ENCODE results near the gene SPATC1L. TPM values are rescaled to one million over a fixed set of nuclear protein-coding genes. Genes with fewer than 3 reads are reported as not detected.
"Not testable (repeated sequence)": the region's sequence is repeated elsewhere in the genome, so short reads cannot be mapped to it uniquely, and the experiment has no call there.

The SPATC1L gene
- 1 to 10 TPM; 8.0 to 9.8 TPM for total RNA-seq

DNA sequence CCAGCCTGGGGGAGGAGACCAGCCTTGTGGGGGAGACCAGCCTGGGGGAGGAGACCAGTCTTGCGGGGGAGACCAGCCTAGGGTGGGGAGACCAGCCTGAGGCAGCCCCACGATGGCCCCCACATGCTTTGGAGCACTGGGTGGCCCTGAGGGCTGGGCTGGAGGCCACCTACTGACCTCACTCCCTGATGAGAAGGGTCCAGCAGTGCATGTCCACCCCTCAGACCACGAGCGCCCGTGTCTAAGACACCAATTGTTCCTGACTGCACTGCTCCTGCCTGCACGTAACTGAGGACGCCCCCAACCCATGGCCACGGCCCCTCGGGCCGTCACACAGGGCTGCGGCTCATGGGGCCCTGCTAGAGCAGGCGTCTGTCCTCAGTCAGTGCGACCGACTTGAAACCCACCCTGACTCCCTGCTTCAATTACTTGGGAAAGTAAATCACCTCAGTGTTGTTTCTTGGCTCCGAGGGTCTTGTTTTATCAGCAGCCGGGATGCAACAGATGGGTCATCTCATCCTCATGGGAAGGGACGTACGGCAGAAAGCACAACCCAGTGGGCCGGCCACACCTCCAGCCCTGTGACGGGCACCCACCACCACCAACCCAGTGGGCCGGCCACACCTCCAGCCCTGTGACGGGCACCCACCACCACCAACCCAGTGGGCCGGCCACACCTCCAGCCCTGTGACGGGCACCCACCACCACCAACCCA lies at the start of gene SPATC1L:
TSS of gene SPATC1L (minus strand) at position 550 of the 715 bp plus-strand sequence. CDS start 1,643 bp downstream, outside the sequence.
- H3K4me1 Mint-ChIP-seq (ENCODE audit: low read depth): peaks cover 6% of the 10 kb centered on the region
- peak within 1 kb of the TSS; percentile 73 for H3K27ac Mint-ChIP-seq
- CTCF ChIA-PET: no interaction called here
- intact Hi-C loops (cut with micrococcal nuclease): loop anchor here (2.0 kb wide), 2 partner anchors 39 to 45 kb away; partner anchors contain the start of gene LSS
- no peaks in the 10 kb centered on the region for H3K9me3 Mint-ChIP-seq
- H3K36me3 Mint-ChIP-seq (ENCODE audit: low read depth): no peaks in the 10 kb centered on the region
- H3K4me3 Mint-ChIP-seq: peak within 1 kb of the TSS; percentile 82
- H3K27me3 Mint-ChIP-seq (ENCODE audit: low read depth): no peaks in the 10 kb centered on the region
- DNase-seq: peak; percentile 54

DNA sequence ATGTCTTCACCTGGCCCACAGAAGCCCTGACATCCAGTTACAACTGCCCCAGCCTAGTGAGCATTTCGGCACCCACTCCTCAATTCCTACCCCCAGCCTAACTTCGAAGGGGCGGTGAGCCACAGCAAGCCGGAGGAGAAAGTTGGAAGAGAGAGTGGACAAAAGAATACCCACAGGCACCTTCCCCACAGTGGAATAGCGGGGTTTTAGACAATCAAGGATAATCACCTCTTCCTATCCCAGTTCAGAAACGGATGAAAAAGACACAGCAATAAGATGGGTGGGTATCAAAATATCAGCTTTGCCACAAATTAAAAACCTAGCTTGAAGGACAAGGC lies 45.6 kb upstream of the SPATC1L start:
- Mint-ChIP-seq H3K27me3 (ENCODE audit: low read depth) (no peaks in the 10 kb centered on the region), H3K36me3 (ENCODE audit: low read depth) (peaks cover 37% of the 10 kb centered on the region), H3K9me3 (peaks cover 5% of the 10 kb centered on the region), H3K4me1 (ENCODE audit: low read depth) (peaks cover 38% of the 10 kb centered on the region), H3K27ac (peak overlapping the region; percentile 68), H3K4me3 (peak overlapping the region; percentile 97)
- intact Hi-C loops (cut with micrococcal nuclease): loop anchor here (2.0 kb wide), 3 partner anchors 23 to 229 kb away; partner anchors contain the start of genes DIP2A and SPATC1L
- CTCF ChIA-PET: interaction anchor here (1.5 to 2.5 kb wide), 2 partner anchors 54 to 87 kb away, joined by 3 to 11 read pairs; no protein-coding TSS in a partner anchor
- no peak for DNase-seq

DNA sequence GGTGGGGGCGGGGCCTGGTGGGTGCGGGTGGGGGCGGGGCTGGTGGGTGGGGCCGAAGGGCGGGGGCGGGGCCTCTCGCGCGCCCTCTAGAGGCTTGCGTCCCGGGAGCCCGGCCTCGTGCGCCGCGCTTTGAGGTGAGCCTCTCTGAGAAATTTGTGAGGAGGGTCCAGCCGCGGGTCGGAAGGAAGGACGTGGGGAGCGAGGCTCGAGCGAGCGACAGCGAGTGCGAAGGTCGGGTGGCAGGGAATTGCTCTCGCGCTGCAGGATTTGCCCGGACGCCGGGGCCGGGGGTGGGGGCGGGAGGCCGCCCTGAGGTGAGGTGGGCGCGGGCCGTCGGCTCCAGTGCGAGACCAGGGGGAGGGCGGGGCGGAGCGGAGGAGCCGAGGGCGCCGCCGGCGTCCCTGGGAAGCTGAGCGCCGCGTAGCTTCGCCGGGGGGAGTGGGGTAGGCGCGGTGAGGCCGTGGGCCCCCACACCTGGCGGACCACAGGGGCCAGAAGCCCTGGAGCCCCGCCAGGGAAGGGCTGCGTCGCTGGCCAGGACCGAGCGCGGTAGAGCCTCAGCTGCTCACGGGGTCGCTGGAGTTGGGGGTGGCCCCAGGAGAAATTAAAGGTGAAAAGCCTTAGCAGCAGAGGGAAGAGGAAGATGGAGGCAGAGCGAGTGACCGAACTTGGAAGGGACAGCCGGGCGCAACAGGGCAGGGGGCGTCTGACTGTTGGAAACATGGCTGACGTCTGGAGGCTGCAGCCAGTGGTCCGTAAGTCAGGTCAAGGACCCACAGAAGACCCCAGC lies 45.1 kb upstream of the SPATC1L start:
- Mint-ChIP-seq H3K27ac (peak overlapping the region; percentile 81), H3K36me3 (ENCODE audit: low read depth) (peaks cover 31% of the 10 kb centered on the region), H3K4me1 (ENCODE audit: low read depth) (peaks cover 38% of the 10 kb centered on the region), H3K9me3 (peaks cover 5% of the 10 kb centered on the region), H3K27me3 (ENCODE audit: low read depth) (no peaks in the 10 kb centered on the region), H3K4me3 (peak overlapping the region; percentile 97)
- CTCF ChIA-PET: interaction anchor here (1.5 to 2.5 kb wide), 2 partner anchors 54 to 86 kb away, joined by 3 to 11 read pairs; no protein-coding TSS in a partner anchor
- DNase-seq: peak; percentile 9
- intact Hi-C loops (cut with micrococcal nuclease): loop anchor here (2.0 kb wide), 3 partner anchors 23 to 229 kb away; partner anchors contain the start of genes DIP2A and SPATC1L

DNA sequence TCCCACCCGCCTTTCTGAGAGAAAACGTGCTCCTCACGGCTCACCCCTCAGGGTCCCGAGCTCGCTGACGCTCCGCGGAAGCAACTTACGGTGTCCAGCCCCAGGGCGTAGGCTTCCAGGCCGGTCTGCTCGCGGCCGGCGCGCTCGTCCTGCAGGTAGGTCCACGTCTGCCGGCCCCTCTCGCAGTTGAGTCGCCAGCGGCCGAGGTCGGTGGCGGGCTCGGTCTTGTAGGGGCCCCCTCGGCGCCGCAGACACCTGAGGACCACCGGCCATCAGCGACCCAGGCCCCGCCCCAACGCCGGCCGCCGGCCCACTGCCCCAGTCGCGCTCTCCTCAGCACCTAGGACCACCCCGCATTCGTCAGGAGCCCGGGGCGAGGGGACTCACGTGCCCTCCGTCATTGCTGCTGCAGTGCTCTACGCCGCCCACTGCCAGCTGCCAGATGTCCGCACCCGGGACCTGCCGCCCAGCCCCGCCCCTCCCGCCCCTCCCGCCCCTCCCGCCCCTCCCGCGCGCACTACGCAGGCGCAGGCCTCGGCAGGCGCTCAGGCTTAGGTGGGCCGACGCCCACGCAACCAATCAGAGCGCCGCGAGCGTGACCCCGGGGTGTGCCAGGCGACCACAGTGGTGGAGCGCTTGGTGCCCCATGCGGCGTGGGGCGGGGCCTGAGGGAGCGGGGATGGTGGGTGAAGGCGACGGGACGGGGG lies 44.2 kb upstream of the SPATC1L start, which contains the start of gene LSS:
TSS of gene LSS (minus strand) at position 430 of the 707 bp plus-strand sequence. CDS start at position 401, 29 bp downstream.
- H3K4me1 Mint-ChIP-seq (ENCODE audit: low read depth): peaks cover 34% of the 10 kb centered on the region
- intact Hi-C loops (cut with micrococcal nuclease): loop anchor here (1.0 to 2.0 kb wide), 5 partner anchors 24 to 230 kb away; partner anchors contain the start of genes C21orf58, DIP2A, SPATC1L and YBEY
- H3K27ac Mint-ChIP-seq: peak within 1 kb of the TSS; percentile 81
- H3K36me3 Mint-ChIP-seq (ENCODE audit: low read depth): peaks cover 23% of the 10 kb centered on the region
- DNase-seq: peak; percentile 95
- H3K27me3 Mint-ChIP-seq (ENCODE audit: low read depth): no peaks in the 10 kb centered on the region
- H3K4me3 Mint-ChIP-seq: peak within 1 kb of the TSS; percentile 97
- H3K9me3 Mint-ChIP-seq: peaks cover 5% of the 10 kb centered on the region
- CTCF ChIA-PET: interaction anchor here (1.1 kb wide), 1 partner anchor 85 kb away, joined by 3 read pairs; no protein-coding TSS in a partner anchor

DNA sequence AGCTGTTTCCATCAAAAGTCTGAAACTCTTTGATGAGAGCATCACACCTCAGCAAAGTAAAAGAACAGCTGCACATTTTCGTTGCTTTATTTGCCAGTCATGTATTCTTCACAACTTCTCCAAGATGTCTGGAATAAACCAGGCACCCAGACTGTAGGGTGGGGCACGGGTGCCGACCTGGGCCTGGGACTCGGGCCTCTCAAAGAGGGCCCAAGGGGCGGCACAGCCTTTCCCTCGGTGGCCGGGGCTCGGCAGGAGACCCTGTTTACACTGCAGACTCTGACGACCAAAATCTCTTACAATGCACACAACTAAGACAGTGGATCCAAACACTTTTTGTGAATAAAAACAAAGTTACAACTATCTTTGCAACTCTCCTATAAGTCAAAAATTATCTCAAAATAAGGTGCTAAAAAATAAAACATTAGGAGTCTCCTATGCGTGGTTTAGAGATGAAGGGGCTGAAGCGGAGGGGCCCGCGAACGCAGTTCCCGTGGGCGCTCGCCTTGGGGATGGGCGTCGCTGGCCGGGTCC lies 43.6 kb upstream of the SPATC1L start:
- intact Hi-C loops (cut with micrococcal nuclease): loop anchor here (1.0 to 2.0 kb wide), 6 partner anchors 25 to 231 kb away; partner anchors contain the start of genes C21orf58, DIP2A, SPATC1L and YBEY
- peaks cover 5% of the 10 kb centered on the region for H3K9me3 Mint-ChIP-seq
- H3K4me3 Mint-ChIP-seq: peak overlapping the region; percentile 73
- no peak overlapping the region for H3K27ac Mint-ChIP-seq
- CTCF ChIA-PET: interaction anchor here (0.6 to 1.1 kb wide), 2 partner anchors 84 to 85 kb away, joined by 3 read pairs; no protein-coding TSS in a partner anchor
- no peaks in the 10 kb centered on the region for H3K27me3 Mint-ChIP-seq (ENCODE audit: low read depth)
- no peak for DNase-seq
- H3K36me3 Mint-ChIP-seq (ENCODE audit: low read depth): peaks cover 23% of the 10 kb centered on the region
- H3K4me1 Mint-ChIP-seq (ENCODE audit: low read depth): peaks cover 34% of the 10 kb centered on the region

DNA sequence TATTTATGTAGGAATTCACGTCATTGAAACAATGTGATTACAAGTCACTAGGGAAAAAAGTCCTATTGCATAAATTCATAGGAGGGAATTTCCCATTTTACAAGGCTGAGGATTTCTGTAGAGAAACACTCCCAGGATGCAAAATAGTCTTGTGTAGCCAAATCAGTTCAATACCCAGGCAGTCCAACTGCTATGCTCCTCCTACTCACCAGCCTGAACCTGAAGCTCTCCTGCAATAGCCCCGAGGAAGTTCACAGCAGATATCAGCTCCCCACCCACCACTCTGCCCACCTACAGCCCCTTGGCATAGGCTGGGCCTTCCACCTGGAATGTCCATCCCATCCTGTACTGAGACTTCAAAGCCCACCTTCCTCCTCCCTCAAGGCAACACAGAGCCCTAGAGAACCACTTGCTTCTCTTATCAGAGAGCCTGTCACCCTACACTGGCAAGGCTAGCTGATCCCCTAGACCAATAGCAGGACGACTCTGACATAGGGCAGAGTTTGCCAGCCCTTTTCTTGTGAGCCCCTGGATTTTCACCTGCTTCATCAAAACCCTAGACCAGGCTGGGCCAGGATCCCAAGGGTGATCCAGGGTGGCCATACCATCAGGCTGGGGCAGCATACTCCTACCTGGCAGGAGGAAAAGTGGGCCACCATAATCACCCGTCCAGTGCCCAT lies 42.8 kb upstream of the SPATC1L start:
- Mint-ChIP-seq H3K4me1 (ENCODE audit: low read depth) (peaks cover 34% of the 10 kb centered on the region), H3K27ac (no peak overlapping the region), H3K27me3 (ENCODE audit: low read depth) (no peaks in the 10 kb centered on the region), H3K4me3 (peak overlapping the region; percentile 73), H3K36me3 (ENCODE audit: low read depth) (peaks cover 17% of the 10 kb centered on the region), H3K9me3 (peaks cover 5% of the 10 kb centered on the region)
- intact Hi-C loops (cut with micrococcal nuclease): loop anchor here (1.0 kb wide), 1 partner anchor 83 kb away; no protein-coding TSS in a partner anchor
- CTCF ChIA-PET: interaction anchor here (0.5 to 1.1 kb wide), 3 partner anchors 28 to 84 kb away, joined by 3 read pairs; no protein-coding TSS in a partner anchor
- no peak for DNase-seq

DNA sequence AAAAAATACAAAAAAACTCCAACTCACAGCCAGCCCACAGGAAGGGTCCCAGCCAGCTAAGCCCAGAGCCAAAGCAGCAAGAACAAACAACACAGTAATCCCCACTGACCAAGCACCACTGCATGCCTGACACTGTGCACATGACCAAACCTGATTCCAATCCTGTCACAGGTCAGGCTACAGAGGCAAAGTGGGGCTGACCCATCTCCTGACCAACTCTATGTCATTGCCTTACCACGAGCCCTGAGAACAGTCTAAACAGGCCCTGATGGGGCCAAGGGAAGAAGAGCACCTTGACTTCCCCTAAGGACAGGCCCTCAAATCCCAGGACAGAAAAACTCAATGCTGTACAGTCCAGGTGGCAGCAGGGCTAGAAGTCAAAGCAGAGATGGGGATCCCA lies 41.9 kb upstream of the SPATC1L start:
- Mint-ChIP-seq H3K36me3 (ENCODE audit: low read depth) (peaks cover 8% of the 10 kb centered on the region), H3K4me3 (no peak overlapping the region), H3K27ac (no peak overlapping the region), H3K27me3 (ENCODE audit: low read depth) (no peaks in the 10 kb centered on the region), H3K4me1 (ENCODE audit: low read depth) (peaks cover 30% of the 10 kb centered on the region), H3K9me3 (peaks cover under 1% of the 10 kb centered on the region)
- CTCF ChIA-PET: no interaction called here
- intact Hi-C loops (cut with micrococcal nuclease): no loop called here
- DNase-seq: no peak

DNA sequence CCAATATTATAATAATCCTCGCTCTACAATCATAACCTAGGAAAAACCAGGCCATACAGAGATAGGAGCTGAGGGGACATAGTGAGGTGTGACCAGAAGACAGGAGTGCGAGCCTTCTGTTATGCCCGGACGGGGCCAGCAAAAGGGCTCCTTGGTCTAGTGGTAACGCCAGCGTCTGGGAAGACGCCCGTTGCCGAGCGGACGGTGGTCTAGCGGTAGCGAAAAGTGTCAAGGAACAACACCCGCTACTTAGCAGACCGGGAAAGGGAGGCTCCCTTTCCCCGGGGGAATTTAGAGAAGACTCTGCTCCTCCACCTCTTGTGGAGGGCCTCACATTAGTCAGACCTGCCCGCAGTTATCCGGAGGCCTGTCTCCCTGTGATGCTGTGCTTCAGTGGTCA lies 39.4 kb upstream of the SPATC1L start:
- CTCF ChIA-PET; H3K27ac Mint-ChIP-seq; H3K27me3 Mint-ChIP-seq (ENCODE audit: low read depth); DNase-seq; H3K9me3 Mint-ChIP-seq; H3K36me3 Mint-ChIP-seq (ENCODE audit: low read depth); H3K4me3 Mint-ChIP-seq: not testable (repeated sequence)
- H3K4me1 Mint-ChIP-seq (ENCODE audit: low read depth): peaks cover 18% of the 10 kb centered on the region
- intact Hi-C loops (cut with micrococcal nuclease): loop anchor here (2.0 kb wide), 1 partner anchor 251 kb away; no protein-coding TSS in a partner anchor

DNA sequence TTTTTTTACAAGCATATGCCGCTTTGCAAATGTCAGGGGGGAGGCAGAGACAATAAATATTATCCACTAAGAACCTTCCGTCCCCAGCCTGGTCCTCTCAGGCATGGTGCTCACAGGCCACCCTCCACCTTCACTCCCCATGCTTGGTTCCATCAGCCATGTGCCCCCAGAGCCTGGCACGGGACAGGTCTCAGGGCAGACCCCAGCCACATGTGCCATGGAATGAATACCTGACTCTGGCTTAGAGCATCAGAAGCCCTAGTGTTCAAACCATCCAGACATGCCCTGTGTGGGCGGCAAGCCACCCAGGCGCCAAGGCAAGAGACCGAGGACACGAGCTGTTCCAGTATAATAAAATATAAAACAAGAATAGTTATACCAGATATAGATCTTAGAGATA lies 39.0 kb upstream of the SPATC1L start:
- H3K9me3 Mint-ChIP-seq: no peaks in the 10 kb centered on the region
- H3K4me1 Mint-ChIP-seq (ENCODE audit: low read depth): peaks cover 18% of the 10 kb centered on the region
- H3K27me3 Mint-ChIP-seq (ENCODE audit: low read depth): no peaks in the 10 kb centered on the region
- H3K27ac Mint-ChIP-seq: no peak overlapping the region
- no peak overlapping the region for H3K4me3 Mint-ChIP-seq
- intact Hi-C loops (cut with micrococcal nuclease): loop anchor here (2.0 kb wide), 1 partner anchor 250 kb away; no protein-coding TSS in a partner anchor
- DNase-seq: no peak
- no peaks in the 10 kb centered on the region for H3K36me3 Mint-ChIP-seq (ENCODE audit: low read depth)
- CTCF ChIA-PET: no interaction called here

DNA sequence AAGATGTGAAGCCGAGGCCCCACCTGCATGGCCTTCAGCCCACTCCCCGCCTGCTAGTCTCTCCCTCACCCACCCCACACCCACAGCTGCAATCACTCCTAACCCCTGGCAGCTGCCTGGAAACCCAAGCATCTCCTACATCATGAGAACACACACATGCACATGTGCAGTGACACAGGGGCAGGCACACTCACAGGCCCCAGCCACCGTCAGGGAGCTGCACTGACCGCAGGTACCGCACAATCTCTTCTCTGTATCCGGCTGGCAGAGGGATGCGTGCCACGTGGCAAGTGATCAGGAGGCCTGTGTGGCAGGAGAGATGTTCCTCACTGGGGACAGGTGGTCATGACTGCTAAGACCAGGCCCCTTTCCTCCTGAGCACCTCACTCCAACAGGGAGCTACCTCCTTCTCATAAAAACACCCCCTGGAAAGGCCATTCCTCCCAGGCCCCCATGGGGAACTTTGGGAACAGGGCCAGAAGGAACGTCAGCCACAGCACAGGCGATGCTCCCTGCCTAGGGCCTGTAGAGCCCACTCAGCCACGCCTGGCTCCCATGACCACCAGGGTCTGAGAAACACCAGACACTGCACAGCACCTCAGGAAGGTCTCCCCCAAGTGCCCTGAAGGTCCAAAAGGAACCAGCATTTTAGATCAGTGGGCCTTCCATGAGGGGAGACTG lies 38.3 kb upstream of the SPATC1L start:
- H3K9me3 Mint-ChIP-seq: no peaks in the 10 kb centered on the region
- no peak overlapping the region for H3K4me3 Mint-ChIP-seq
- CTCF ChIA-PET: no interaction called here
- peaks cover 15% of the 10 kb centered on the region for H3K4me1 Mint-ChIP-seq (ENCODE audit: low read depth)
- no peak overlapping the region for H3K27ac Mint-ChIP-seq
- no peak for DNase-seq
- no peaks in the 10 kb centered on the region for H3K27me3 Mint-ChIP-seq (ENCODE audit: low read depth)
- H3K36me3 Mint-ChIP-seq (ENCODE audit: low read depth): no peaks in the 10 kb centered on the region
- intact Hi-C loops (cut with micrococcal nuclease): loop anchor here (2.0 kb wide), 1 partner anchor 250 kb away; no protein-coding TSS in a partner anchor

Data from activated naive CD4-positive, alpha-beta T cell treated with anti-CD3 and anti-CD28 coated beads for 36 hours (primary cell).